ENCODE data around the gene TNP1.

- TF ChIP-seq CTCF (IDR thresholded peaks at IDR 0.05; ENCODE audit: low read depth, low read length, missing input control) (no peak), ATF3 (IDR thresholded peaks at IDR 0.05) (no peak), JUND (IDR thresholded peaks at IDR 0.05) (no peak), MAX (IDR thresholded peaks at IDR 0.05) (no peak), RAD21 (IDR thresholded peaks at IDR 0.05) (no peak), TAF1 (conservative IDR thresholded peaks at IDR 0.05) (no peak), RXRA (IDR thresholded peaks at IDR 0.05) (no peak)
Measured at GRCh38 chr2:216897561-216898203, 37.8 kb upstream of the TNP1 start.
